SIG-M5 treated with dmso at 0.1 percent for 504 hours (cell line): ENCODE measurements around the gene HPF1.
"Not testable (repeated sequence)": the region's sequence is repeated elsewhere in the genome, so short reads cannot be mapped to it uniquely, and the experiment has no call there.

ENCODE experiments used
- DNase-seq: peaks from one replicate; lab custom pipeline; 2025; ENCODE audit not compliant: unreplicated experiment; lab: John Stamatoyannopoulos, UW

Gene HPF1

DNA sequence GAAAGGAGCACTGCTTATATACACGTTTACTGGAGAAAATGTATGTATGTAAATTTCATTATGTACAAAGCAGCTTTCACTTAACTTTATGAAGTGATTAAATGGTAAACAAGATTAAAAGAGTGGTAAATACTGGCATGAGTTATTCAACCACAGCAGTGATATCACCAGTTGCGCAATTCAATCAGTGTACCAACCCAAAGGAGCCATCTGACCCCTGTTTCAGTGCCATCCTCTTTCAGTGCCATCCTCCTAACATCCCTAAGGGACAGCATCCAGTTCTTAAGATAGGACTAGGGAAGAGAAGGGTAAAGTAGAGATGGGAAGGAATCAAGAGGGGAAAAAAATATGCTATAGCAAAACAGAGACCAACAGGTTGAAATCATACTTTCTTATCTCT is 16.2 kb downstream of the HPF1 start:
- DNase-seq = no peak

DNA sequence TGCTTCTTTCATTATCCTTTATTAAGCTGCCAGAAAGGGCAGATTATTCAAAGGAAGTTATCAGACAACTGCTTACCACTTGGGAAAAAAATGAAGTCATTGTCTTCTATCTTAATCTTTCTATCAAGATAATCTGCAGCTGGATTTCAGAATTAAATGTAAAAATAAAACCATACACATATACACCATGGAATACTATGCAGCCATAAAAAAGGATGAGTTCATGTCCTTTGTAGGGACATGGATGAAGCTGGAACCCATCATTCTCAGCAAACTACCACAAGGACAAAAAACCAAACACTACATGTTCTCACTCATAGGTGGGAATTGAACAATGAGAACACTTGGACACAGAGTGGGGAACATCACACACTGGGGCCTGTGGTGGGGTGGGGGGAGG is 19.1 kb downstream of the HPF1 start:
- DNase-seq = not testable (repeated sequence)

DNA sequence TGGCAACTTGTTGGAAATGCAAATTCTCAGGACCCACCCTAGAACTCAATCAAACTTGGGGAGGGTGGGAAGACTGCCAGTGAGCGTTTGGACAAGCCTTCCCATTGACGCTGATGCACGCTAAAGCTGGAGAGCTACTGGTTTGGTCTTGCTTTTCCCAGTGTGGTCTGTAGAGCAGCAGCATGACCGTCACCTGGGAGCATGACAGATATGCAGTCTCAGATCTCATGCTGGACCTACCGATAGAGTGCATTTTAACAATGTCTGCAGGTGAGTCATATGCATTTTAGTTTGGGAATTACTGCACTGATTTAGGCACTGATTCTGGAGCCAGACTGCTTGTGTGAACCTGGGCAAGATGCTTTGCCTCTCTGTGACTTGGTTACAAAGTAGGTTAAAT is 27.2 kb downstream of the HPF1 start:
- no peak for DNase-seq

DNA sequence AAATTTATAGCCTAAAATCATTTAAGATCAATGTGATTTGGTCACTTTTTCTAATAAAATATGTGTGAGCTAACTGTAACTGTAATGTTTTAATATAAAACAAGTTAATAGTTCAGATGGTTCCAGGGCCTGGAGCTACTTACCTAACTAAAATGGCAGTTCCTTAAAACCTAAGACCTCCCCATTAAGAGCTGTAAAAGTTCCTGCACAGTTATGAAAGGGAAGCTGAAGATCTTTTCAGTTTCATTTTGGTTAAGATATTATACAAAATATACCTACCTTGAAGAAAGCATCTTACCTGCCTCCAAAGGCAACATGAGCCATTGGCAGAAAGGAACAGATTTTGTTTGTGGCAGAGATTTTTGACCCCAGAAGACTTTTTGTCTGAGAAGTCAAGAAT is 30.1 kb downstream of the HPF1 start:
- DNase-seq = no peak

DNA sequence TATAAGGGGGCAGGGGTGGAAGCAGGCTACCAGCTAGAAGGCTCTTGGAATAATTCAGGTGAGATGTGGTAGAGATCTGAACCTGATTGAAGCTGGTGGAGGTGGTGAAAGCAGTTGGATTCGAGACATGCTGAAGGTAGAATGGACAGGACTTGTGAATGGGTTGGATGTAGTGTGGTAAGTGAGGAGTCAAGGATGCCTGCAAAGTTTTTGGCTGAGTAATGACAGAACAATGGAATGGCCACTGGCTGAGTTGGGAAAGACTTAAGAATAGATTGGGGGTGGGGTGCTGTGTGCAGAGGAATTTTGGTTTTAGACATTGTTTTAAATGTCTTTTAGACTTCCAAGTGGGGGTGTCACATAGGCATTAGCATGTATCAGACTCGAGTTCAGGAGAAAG is 33.5 kb downstream of the HPF1 start:
- DNase-seq = no peak

DNA sequence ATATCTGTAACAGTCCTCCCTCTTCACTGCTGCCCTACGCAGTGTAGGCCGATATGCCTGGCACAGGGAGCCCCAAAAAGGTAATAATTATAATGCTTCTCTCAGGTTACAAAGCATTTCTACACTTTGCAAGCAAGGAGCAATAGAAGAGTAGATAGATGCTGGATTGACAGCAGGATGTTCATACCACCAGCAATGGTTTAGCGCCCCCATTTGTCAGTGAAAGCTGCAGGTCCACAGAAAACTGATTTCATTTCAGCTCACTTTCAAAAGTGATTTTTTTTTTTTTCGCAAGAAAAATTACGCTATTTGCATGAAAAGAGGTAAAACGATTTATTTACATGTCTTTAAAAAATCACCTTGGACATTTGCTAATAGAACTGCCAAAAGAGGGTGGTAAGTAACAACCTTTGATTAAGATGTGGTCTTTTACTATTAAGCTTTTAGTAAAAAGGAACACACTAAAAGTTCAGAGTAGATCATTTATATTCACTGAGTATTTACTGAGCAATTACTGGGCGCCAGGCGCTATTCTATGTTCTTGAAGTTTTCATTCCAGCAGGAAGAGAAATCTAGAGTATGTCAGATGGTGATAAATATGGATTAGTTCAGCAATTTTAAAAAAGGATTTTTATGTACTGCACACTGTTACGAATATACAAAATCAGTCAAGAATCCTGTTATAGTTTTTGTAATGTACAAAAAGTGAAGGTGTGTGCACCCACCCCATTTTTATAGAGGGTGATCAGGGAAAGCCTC is 34.4 kb downstream of the HPF1 start:
- DNase-seq = no peak

DNA sequence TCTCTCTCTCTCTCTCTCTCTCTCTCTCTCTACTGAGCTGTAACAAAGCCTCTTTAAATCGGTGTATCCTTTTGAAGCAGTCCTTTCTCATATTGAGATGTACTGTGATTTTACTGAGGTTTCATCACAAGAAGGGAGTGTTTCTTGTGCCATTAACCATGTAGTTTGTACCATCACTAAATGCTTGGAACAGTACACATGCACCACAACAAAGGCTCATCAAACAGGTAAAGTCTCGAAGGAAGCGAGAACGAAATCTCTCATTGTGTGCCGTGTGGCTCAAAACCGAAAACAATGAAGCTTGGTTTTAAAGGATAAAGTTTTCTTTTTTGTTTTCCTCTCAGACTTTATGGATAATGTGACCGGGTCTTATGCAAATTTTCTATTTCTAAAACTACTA is 37.2 kb downstream of the HPF1 start:
- DNase-seq = no peak

DNA sequence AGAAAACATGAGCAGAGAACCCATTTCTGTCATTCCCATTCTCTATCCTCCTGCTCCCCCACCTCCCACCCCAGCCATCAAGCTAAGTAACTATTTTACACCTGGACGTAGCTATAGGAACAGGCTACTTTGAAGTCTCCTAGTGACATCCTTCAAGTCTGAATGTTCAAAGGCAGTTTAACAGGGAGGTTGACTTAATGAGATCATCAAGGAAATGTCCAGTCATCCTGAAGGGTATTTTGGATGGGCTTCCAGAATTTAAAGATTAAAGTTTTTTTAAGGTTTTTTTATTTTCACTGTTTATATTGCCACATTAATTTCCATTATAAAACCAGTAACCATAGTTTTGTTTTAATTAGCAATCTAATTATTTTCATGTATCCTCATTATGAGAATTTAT is 41.1 kb downstream of the HPF1 start:
- no peak for DNase-seq

DNA sequence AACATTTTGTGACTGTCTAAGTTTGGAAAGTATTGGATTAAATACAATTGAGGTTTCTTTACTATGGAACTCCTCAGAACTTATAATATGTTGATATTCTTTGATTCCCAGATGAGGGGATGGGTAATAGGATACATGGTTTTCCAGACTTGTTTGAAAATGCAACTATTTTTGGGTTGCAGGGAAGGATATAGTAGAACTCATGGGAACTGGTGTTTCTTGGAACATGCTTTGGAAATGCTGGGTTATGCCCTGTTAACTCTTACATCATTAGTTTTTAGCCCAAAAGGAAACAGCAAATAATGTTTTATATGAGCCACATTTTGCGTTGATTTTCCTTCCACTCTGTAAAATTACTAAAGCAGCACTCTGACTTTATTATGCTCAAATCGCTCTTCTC is 41.9 kb downstream of the HPF1 start:
- no peak for DNase-seq

DNA sequence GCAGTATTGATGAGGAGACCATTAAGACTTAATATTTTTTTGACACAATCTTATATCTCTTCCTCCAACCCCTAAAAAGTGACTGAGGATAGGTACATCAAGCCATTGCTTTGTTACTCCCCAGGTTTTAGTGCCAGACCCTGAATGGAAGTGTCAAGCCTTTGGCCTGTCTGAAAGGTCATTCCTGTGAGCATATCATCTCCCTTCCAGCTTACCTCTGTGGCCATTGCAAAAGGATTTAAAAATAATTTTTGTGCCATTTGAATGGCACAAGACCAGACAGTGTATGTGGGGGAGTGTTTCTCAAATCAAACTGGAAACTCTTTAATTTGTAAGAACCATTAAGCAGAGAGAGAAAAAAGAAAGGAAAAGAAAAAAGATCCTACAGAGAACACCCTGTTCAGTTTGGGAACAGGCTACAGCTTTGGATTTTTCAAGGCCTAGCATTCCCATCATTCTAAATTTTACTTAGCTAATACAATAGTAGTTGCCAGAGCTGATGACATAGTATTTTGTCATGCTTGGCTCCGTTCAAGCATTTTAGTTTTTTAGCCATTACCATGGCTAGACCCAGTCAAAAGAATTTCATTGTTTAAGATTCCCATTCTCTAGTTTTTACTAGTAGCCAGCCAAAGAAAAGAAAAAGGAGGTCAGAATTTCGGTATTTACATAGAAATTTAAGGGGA is 49.6 kb downstream of the HPF1 start:
- no peak for DNase-seq

DNA sequence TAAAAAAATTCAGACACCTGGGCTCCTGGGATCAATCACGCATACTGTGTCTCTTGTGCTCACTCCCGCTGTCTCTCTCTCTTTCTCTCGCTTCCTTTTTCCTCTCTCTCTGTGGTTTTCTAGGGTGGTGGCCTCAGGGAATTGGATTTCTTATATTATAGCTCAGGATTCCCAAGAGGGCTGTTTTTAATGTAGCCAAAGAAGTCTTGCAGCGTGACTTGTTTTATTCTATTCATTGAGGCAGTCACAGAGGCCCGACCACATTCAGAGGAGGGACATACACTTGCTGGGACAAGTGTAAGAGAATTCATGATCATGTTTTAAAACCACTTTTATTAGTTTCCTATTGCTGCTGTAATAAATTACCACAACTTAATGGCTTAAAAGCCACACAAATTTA is 59.4 kb downstream of the HPF1 start:
- DNase-seq = no peak

DNA sequence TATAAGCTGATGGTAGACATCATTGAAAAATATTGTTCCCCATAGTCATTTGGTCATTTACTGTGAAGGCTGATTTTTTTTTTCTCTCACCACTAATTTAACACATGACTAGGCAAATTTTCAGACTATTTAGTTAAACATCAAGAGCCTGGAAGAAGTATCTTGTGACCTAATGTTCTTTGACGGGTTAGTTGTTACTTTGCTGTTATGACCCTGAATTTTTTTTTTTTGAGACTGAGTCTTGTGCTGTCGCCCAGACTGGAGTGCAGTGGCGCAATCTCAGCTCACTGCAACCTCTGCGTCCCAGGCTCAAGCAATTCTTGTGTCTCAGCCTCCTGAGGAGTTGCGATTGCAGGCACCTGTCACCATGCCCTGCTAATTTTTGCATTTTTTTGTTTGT is 67.0 kb downstream of the HPF1 start:
- no peak for DNase-seq

DNA sequence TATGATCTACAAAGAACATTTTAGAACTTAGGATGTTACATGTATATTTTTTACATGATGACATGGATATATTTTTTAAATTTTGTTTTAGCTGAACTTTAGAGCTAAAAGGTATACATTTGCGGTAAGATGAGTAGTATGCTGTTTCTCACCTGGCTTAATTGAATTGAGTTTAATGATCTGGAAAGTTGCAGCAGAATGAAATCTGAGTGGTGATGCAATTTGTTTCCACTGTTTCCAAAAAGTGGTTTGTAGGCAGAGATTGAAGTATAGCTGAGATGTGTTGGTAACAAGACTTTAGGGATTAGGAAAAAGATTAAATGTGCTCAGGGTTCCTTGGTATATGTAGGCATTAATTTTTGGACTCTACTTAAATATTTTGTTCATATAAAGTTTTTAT is 68.1 kb downstream of the HPF1 start:
- no peak for DNase-seq

DNA sequence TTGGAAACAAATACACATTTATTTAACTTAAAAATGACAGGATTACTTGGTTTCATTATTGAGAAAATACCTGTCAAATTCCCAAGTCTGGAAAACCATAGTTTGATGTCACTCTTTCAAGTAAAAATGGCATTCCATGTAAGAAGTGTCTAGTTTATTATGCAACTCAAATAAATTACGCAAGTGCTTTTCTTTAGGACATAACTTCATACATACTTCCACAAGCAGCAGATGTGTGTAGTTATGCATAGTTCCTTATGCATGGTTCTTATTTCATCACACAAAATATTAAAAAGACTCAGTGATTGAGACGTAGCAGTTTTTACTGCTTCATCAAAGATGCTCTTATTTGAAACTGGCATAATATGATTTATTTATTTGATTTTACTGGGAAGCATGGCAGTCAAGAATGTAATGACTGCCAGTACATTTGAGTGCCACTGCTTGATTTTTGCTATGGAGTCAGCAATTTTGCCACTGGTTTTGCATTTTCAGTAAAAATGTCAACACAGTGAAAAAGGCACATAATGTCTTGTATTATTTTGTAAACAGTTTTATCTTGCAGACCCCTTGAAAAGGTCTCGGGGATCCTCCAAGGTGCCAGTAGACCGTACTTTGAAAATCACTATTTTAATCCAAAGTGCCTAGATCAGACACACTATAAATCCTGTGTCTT is 75.2 kb downstream of the HPF1 start:
- peak; percentile 27 for DNase-seq
